K562 (cell line): ENCODE measurements around the gene GRIP1. TPM values are rescaled to one million over a fixed set of nuclear protein-coding genes. Genes with fewer than 3 reads are reported as not detected.

Experiments
- ATAC-seq: fragments of 200-7000 bp; cut with Tn5 transposase; 3 replicates; pipeline ENCODE4 v1.9.1; 2020; ENCODE audit warnings: moderate library complexity
- BruUV-seq: library from RNA; stranded (reverse); fragments of 400-500 nt; replicated peaks from 2 replicates; lab custom pipeline; 2021; lab: Mats Ljungman, UMichigan
- CTCF ChIA-PET: fragments of 300-600 bp; formaldehyde crosslinking; extraction: SDS; loops from one replicate; lab custom pipeline; 2021; ENCODE audit warnings: low intra/inter-chr PET ratio; lab: Yijun Ruan, JAX
- POLR2A ChIA-PET: fragments of 300-600, 350-650 bp; sonication (Branson Sonifier 250); formaldehyde crosslinking; extraction: SDS; loops from one replicate; lab custom pipeline; 2021; ENCODE audit warnings: antibody characterized with exemption, inconsistent platforms; lab: Yijun Ruan, JAX
- DNase-seq, 4 experiments: peaks; one replicate each; pipeline versions ENCODE4 v3.0.0 to v3.0.0-alpha.2; 2011 to 2018; ENCODE audit warnings: low spot score in 3 of 4, mixed read lengths in 3 of 4; ENCODE audit errors: extremely low read depth in 1 of 4
- FAIRE-seq: peaks from 2 replicates; lab custom pipeline; 2011; peaks lifted over from hg19 to GRCh38; lab: Jason Lieb, UNC
- H2AFZ ChIP-seq: 2 replicates; pipeline ENCODE4 v1.6.0; 2011; ENCODE audit warnings: low read depth, low read length, control low read depth, inconsistent platforms
- H3K27ac ChIP-seq: fragments of 200-600 bp; 3 replicates; pipeline ENCODE4 v1.8.0; 2011; ENCODE audit warnings: low read depth, mild to moderate bottlenecking, control low read depth, inconsistent platforms, low read length, moderate library complexity, mixed read lengths; ENCODE audit errors: extremely low read depth
- H3K27me3 ChIP-seq, 2 experiments: fragments of 300-600 bp in 1 of 2; 2 replicates in 1 of 2; 3 replicates in 1 of 2; pipeline versions ENCODE4 v1.6.0 to v1.8.0; 2011; ENCODE audit warnings: inconsistent platforms in 2 of 2, low read length in 2 of 2, mild to moderate bottlenecking in 1 of 2, mixed read lengths in 1 of 2, moderate library complexity in 1 of 2; ENCODE audit not compliant: control insufficient read depth in 2 of 2, insufficient read depth in 2 of 2
- H3K36me3 ChIP-seq: fragments of 300-600 bp; 3 replicates; pipeline ENCODE4 v1.8.0; 2011; ENCODE audit warnings: mild to moderate bottlenecking, low read length, inconsistent platforms; ENCODE audit not compliant: control insufficient read depth, insufficient read depth
- H3K4me1 ChIP-seq, 2 experiments: fragments of 200-600 bp in 1 of 2; replicated peaks in 1 of 2; 2 replicates in 1 of 2; 3 replicates in 1 of 2; pipeline versions ENCODE4 v1.5.1 to v1.8.0; 2011; ENCODE audit warnings: inconsistent platforms in 2 of 2, low read length in 2 of 2, mild to moderate bottlenecking in 1 of 2, mixed read lengths in 1 of 2, moderate library complexity in 1 of 2; ENCODE audit not compliant: control insufficient read depth in 2 of 2, insufficient read depth in 2 of 2
- H3K4me2 ChIP-seq: 2 replicates; pipeline ENCODE4 v1.6.1; 2011; ENCODE audit warnings: low read length, control low read depth, inconsistent platforms, mixed read lengths; ENCODE audit not compliant: insufficient read depth
- H3K4me3 ChIP-seq: fragments of 200-600 bp; sonication (generic), shearing (Covaris generic); 2 replicates; pipeline ENCODE4 v1.5.1; 2016; ENCODE audit warnings: control low read depth, inconsistent platforms
- H3K79me2 ChIP-seq: fragments of 200-600 bp; 3 replicates; pipeline ENCODE4 v1.8.0; 2011; ENCODE audit warnings: low read length, inconsistent platforms; ENCODE audit not compliant: control insufficient read depth, insufficient read depth
- H3K9ac ChIP-seq, 2 experiments: 2 replicates each; pipeline versions ENCODE4 v1.6.0 to v1.6.1; 2011; ENCODE audit warnings: low read depth in 2 of 2, low read length in 2 of 2, control low read depth in 1 of 2, inconsistent platforms in 1 of 2, mild to moderate bottlenecking in 1 of 2, mixed read lengths in 1 of 2; ENCODE audit not compliant: insufficient read depth in 1 of 2
- H3K9me1 ChIP-seq: one replicate; pipeline ENCODE4 v1.6.0; 2011; ENCODE audit warnings: inconsistent platforms, mild to moderate bottlenecking, low read length, moderate library complexity; ENCODE audit not compliant: control insufficient read depth, insufficient read depth
- H3K9me3 ChIP-seq: replicated peaks from 2 replicates; pipeline ENCODE4 v1.5.1; 2011; ENCODE audit warnings: low read depth, low read length, inconsistent platforms; ENCODE audit not compliant: control insufficient read depth, insufficient read depth
- H4K20me1 ChIP-seq: replicated peaks from 2 replicates; pipeline ENCODE4 v1.6.1; 2011; ENCODE audit warnings: low read length, inconsistent platforms, mixed read lengths; ENCODE audit not compliant: control insufficient read depth, insufficient read depth
- HSF4 ChIP-seq: fragments of 250-450 bp; sonication (Bioruptor Pico); IDR thresholded peaks from 2 replicates; pipeline ENCODE4 v2.1.2; 2022; ENCODE audit warnings: mild to moderate bottlenecking, moderate library complexity, borderline replicate concordance
- PHF20 ChIP-seq: fragments of 450-650 bp; IDR thresholded peaks from 2 replicates; pipeline ENCODE4 v1.6.1; 2018; ENCODE audit not compliant: partially characterized antibody
- TAF7 ChIP-seq: fragments of 450-650 bp; IDR thresholded peaks from 2 replicates; pipeline ENCODE4 v1.6.1; 2016; ENCODE audit warnings: missing genetic modification characterization, missing compliant biosample characterization
- WGBS: fragments of 100-300 bp; shearing (Covaris generic); methylation state at CpG from one replicate; pipeline ENCODE4 v1.1.6; 2016; ENCODE audit warnings: low coverage, mixed read lengths; ENCODE audit not compliant: insufficient coverage; ENCODE audit errors: missing lambda C conversion rate; 5-methylcytosine and 5-hydroxymethylcytosine counted together
- in situ Hi-C: fragments of 300-500 bp; cut with MboI; formaldehyde crosslinking; loops from 4 replicates; pipeline ENCODE4 v1.15.0; 2018; ENCODE audit warnings: inconsistent platforms, mixed read lengths
- intact Hi-C: fragments of 100-400 bp; cut with micrococcal nuclease; formaldehyde crosslinking; loops from 2 replicates; pipeline ENCODE4 v1.14.2; 2022
- polyA plus RNA-seq, 8 experiments: library from polyadenylated mRNA; depleted of rRNA in 4 of 8; stranded (reverse) in 5 of 8; unstranded in 3 of 8; fragments of >200 nt; fragmentation: Nextera tagmentation in 2 of 8; fragmentation: Illumina TruSeq in 1 of 8; extraction: Ambion mirVana in 2 of 8; extraction: Trizol in 1 of 8; gene quantifications; 2 replicates each; pipeline versions ENCODE4 v1.2.1 to v1.2.3, GENCODE V29; 2011 to 2014; ENCODE audit warnings: inconsistent platforms in 1 of 8, missing spikeins in 1 of 8
- total RNA-seq, 7 experiments: library from RNA; depleted of rRNA in 6 of 7; stranded (reverse); fragments of >200 nt in 6 of 7; fragmentation: Illumina TruSeq in 2 of 7; extraction: Trizol in 2 of 7; gene quantifications; 2 replicates each; pipeline versions ENCODE4 v1.2.1 to v1.2.3, GENCODE V29; 2011 to 2021; ENCODE audit warnings: low replicate concordance in 1 of 7
- TF ChIP-seq, protein P1 (sequence below): fragments of 150-350 bp; conservative IDR thresholded peaks from 2 replicates; pipeline ENCODE4 v1.6.1; 2014; ENCODE audit warnings: low read length
- TF ChIP-seq, protein P2 (sequence below): fragments of 250-450 bp; sonication (Bioruptor Pico); IDR thresholded peaks from 2 replicates; pipeline ENCODE4 v1.5.1; 2021; ENCODE audit warnings: mild to moderate bottlenecking

The GRIP1 gene
- total and polyA plus RNA-seq, 9 of the 15 experiments (the other 6 are each of a cell fraction or from before 2014, with no cell fraction given), result 0.28 to 1.2 (median 0.45) TPM

DNA sequence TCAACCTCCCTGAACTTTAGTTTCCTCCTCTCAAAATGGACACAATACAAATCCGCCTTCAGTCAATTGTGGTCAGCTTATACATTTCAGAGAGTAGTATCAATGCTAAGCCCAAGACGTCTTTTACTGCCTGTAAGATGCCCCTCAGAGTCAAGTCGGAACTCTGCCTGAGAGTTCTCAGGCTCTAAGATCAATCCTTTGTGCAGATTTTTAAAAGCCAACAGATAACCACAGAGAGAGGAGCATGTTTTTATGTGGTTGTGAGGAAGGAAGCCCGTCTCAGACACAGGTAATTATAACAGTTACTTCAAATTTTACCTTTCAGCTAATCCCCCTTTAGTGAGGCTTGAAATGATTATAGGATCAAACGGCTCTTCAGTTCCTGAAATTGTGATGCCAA, 285.0 kb downstream of the GRIP1 start:
- H3K4me1 ChIP-seq, result no peaks in the 10 kb centered on the region
- in situ Hi-C loops (no loop called here), intact Hi-C loops (no loop called here)
- ChIA-PET CTCF (no interaction called here), POLR2A (no interaction called here)
- no TSS peak for BruUV-seq
- TF ChIP-seq PHF20 (no peak), HSF4 (no peak), TAF7 (tag) (no peak)
- TF ChIP-seq, protein P1, sequence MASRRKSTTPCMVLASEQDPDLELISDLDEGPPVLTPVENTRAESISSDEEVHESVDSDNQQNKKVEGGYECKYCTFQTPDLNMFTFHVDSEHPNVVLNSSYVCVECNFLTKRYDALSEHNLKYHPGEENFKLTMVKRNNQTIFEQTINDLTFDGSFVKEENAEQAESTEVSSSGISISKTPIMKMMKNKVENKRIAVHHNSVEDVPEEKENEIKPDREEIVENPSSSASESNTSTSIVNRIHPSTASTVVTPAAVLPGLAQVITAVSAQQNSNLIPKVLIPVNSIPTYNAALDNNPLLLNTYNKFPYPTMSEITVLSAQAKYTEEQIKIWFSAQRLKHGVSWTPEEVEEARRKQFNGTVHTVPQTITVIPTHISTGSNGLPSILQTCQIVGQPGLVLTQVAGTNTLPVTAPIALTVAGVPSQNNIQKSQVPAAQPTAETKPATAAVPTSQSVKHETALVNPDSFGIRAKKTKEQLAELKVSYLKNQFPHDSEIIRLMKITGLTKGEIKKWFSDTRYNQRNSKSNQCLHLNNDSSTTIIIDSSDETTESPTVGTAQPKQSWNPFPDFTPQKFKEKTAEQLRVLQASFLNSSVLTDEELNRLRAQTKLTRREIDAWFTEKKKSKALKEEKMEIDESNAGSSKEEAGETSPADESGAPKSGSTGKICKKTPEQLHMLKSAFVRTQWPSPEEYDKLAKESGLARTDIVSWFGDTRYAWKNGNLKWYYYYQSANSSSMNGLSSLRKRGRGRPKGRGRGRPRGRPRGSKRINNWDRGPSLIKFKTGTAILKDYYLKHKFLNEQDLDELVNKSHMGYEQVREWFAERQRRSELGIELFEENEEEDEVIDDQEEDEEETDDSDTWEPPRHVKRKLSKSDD, result no peak
- TF ChIP-seq, protein P2, sequence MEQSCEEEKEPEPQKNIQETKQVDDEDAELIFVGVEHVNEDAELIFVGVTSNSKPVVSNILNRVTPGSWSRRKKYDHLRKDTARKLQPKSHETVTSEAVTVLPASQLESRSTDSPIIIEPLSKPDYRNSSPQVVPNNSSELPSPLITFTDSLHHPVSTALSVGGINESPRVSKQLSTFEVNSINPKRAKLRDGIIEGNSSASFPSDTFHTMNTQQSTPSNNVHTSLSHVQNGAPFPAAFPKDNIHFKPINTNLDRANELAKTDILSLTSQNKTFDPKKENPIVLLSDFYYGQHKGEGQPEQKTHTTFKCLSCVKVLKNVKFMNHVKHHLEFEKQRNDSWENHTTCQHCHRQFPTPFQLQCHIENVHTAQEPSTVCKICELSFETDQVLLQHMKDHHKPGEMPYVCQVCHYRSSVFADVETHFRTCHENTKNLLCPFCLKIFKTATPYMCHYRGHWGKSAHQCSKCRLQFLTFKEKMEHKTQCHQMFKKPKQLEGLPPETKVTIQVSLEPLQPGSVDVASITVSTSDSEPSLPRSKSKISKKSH, result no peak
- 4% methylated on average over 5 of the region's 5 CpGs for WGBS
- peaks cover under 1 to 4% of the 10 kb centered on the region in 2 experiments; a peak in 2 of 5 replicates for H3K27me3 ChIP-seq
- H3K9me1 ChIP-seq, result no peaks in the 10 kb centered on the region
- no peaks in the 10 kb centered on the region for H3K79me2 ChIP-seq
- no peak overlapping the region for H3K9ac ChIP-seq
- H4K20me1 ChIP-seq, result no peaks in the 10 kb centered on the region
- ATAC-seq (no peak), FAIRE-seq (no peak), DNase-seq (no peak)
- no peak overlapping the region for H3K4me2 ChIP-seq
- no peak overlapping the region for H2AFZ ChIP-seq
- H3K27ac ChIP-seq, result no peak overlapping the region
- H3K9me3 ChIP-seq, result no peaks in the 10 kb centered on the region
- no peak overlapping the region for H3K4me3 ChIP-seq
- no peaks in the 10 kb centered on the region for H3K36me3 ChIP-seq
